ENCODE results near the gene GAD2.
"Not testable (repeated sequence)": the region's sequence is repeated elsewhere in the genome, so short reads cannot be mapped to it uniquely, and the experiment has no call there.

DNA sequence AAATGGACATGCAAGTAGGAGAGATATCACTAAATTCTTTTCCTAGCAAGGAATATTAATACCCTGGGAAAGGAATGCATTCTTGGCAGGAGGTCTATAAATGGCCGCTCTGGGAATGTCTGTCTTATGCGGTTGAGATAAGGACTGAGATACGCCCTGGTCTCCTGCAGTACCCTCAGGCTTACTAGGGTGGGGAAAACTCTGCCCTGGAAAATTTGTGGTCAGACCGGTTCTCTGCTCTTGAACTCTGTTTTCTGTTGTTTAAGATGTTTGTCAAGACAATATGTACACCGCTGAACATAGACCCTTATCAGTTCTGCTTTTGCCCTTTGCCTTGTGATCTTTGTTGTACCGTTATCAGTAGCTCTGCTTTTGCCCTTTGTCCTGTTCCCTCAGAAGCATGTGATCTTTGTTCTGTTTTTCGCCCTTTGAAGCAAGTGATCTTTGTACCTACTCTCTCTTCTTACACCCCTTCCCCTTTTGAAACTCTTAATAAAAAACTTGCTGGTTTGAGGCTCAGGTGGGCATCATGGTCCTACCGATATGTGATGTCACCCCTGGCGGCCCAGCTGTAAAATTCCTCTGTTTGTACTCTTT lies 132.3 kb downstream of the GAD2 start:
- TF ChIP-seq CTCF (IDR thresholded peaks at IDR 0.05; ENCODE audit: low read depth, low read length, poor library complexity, severe bottlenecking); EZH2phosphoT487 (IDR thresholded peaks at IDR 0.05; ENCODE audit: borderline replicate concordance, low read length): not testable (repeated sequence)

Measured in DOHH2 (cell line).